Spleen (tissue), 7 donors: ENCODE results near the gene STAT4.

Experiments
- POLR2A ChIP-seq, 3 donors: fragments of 450-650 bp; IDR thresholded peaks; one replicate each; pipeline ENCODE4 v1.5.1; 2017; ENCODE audit warnings: antibody characterized with exemption in 3 of 3, mild to moderate bottlenecking in 1 of 3
- POLR2AphosphoS5 ChIP-seq, 3 donors: sonication (generic); formaldehyde crosslinking; IDR thresholded peaks; one replicate each; pipeline ENCODE4 v1.5.1; 2017; ENCODE audit warnings: antibody characterized with exemption in 3 of 3
- TF ChIP-seq, protein P1 (sequence below), 11 experiments: fragments of 200-600 bp in 7 of 11; fragments of 450-650 bp in 4 of 11; sonication (generic) in 4 of 11; IDR thresholded peaks in 8 of 11; conservative IDR thresholded peaks in 3 of 11; 1 replicate in 7 of 11; 2 replicates in 4 of 11; pipeline versions ENCODE4 v1.4.0 to v1.8.0; 2016 to 2021; ENCODE audit warnings: antibody characterized with exemption in 11 of 11, inconsistent platforms in 4 of 11, mild to moderate bottlenecking in 1 of 11
- donor health status: DM: no; HTN: no; CAD: no; lungs with moderate emphysema.
- donor health status: DM: no; HTN: no; CAD: no.
- donor health status: DM: no; HTN: no; CAD: no.

DNA sequence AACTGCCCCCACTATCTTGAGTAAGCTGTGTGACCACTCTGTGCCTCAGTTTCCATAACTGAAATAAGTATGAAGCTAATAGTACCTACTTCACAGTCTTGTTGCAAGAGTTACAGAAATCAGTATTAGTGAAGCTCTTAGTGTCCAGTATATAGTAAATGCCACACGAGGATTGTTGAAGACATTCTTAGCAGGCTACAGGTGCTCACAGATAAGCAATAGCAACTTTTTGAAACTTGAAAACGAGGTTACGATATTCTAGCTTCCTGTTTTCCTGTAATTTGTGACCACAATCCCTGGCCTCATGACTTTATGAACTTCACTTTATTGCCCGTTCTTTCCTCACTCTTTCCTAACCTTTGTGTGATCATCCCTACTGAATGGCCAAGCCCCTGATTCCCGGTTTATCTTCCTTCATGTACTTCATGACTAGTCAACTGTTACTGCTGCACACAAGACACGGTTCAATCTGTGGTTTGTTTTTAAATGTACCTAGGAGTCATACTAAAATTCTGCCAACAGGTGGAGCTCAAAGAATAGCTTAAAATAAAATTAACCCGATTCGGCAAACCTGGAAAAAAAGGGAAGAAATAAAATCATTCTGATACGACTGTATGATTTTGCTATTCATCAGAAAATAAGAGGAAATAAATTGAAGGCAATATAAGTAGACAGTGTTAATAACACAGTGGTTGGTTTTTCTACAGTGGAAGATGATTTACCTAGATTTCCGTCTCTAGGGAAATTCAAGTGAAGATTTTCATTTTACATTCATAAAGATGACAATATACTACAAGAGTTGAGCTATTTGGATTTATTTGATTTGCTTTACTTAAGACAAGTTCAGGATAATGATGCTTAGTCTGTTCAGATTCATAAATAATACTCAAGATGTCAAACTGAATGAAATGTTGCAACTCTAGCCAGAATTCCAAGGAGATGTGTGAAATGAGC, 98.7 kb downstream of the STAT4 start:
- TF ChIP-seq, protein P1, sequence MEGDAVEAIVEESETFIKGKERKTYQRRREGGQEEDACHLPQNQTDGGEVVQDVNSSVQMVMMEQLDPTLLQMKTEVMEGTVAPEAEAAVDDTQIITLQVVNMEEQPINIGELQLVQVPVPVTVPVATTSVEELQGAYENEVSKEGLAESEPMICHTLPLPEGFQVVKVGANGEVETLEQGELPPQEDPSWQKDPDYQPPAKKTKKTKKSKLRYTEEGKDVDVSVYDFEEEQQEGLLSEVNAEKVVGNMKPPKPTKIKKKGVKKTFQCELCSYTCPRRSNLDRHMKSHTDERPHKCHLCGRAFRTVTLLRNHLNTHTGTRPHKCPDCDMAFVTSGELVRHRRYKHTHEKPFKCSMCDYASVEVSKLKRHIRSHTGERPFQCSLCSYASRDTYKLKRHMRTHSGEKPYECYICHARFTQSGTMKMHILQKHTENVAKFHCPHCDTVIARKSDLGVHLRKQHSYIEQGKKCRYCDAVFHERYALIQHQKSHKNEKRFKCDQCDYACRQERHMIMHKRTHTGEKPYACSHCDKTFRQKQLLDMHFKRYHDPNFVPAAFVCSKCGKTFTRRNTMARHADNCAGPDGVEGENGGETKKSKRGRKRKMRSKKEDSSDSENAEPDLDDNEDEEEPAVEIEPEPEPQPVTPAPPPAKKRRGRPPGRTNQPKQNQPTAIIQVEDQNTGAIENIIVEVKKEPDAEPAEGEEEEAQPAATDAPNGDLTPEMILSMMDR (IDR thresholded peaks at IDR 0.05 in 8 of 11, conservative IDR thresholded peaks at IDR 0.05 in 3 of 11): peak in 10 of 11 experiments; percentile 38 to 81 (median 66)
- TF ChIP-seq POLR2A (IDR thresholded peaks at IDR 0.05) (no peak), POLR2AphosphoS5 (IDR thresholded peaks at IDR 0.05) (no peak)
